IMR-90 (cell line): ENCODE data around the gene ENOX1. TPM values are rescaled to one million over a fixed set of nuclear protein-coding genes. Genes with fewer than 3 reads are reported as not detected.

ENCODE experiments used
- ATAC-seq: fragments of 200-7000 bp; cut with Tn5 transposase; 2 replicates; pipeline ENCODE4 v1.9.1; 2020; ENCODE audit warnings: low read depth, mild to moderate bottlenecking, moderate library complexity
- BruUV-seq: library from RNA; stranded (reverse); fragments of 400-500 nt; replicated peaks from 2 replicates; lab custom pipeline; 2021; lab: Mats Ljungman, UMichigan
- CTCF ChIA-PET: fragments of 300-600 bp; formaldehyde crosslinking; extraction: SDS; loops from one replicate; lab custom pipeline; 2021; ENCODE audit warnings: antibody characterized with exemption; lab: Yijun Ruan, JAX
- POLR2A ChIA-PET: fragments of 300-600 bp; sonication (Branson Sonifier 250); formaldehyde crosslinking; loops from one replicate; lab custom pipeline; 2022; ENCODE audit warnings: antibody characterized with exemption; ENCODE audit not compliant: unreplicated experiment; lab: Charles Lee
- DNase-seq: peaks from one replicate; pipeline ENCODE4 v3.0.0; 2013
- H2AFZ ChIP-seq: replicated peaks from 2 replicates; pipeline ENCODE3; 2013; ENCODE audit warnings: low read length, mild to moderate bottlenecking; ENCODE audit not compliant: poor library complexity
- H2AK5ac ChIP-seq: 2 replicates; pipeline ENCODE4 v1.6.1; 2013; ENCODE audit warnings: low read depth, low read length, inconsistent platforms
- H2AK9ac ChIP-seq: replicated peaks from 2 replicates; pipeline ENCODE3; 2013; ENCODE audit warnings: mild to moderate bottlenecking, low read depth, low read length, moderate library complexity; ENCODE audit not compliant: poor library complexity
- H2BK120ac ChIP-seq: 2 replicates; pipeline ENCODE4 v1.6.1; 2013; ENCODE audit warnings: low read depth, low read length, inconsistent platforms
- H2BK15ac ChIP-seq: 3 replicates; pipeline ENCODE4 v1.6.1; 2013; ENCODE audit warnings: low read depth, low read length, inconsistent platforms
- H2BK20ac ChIP-seq: 2 replicates; pipeline ENCODE4 v1.6.1; 2013; ENCODE audit warnings: low read depth, mild to moderate bottlenecking, inconsistent platforms, low read length, moderate library complexity
- H2BK5ac ChIP-seq: 2 replicates; pipeline ENCODE4 v1.6.1; 2013; ENCODE audit warnings: mild to moderate bottlenecking, low read depth, low read length, inconsistent platforms; ENCODE audit not compliant: poor library complexity, severe bottlenecking
- H3K14ac ChIP-seq: replicated peaks from 2 replicates; pipeline ENCODE4 v1.6.1; 2013; ENCODE audit warnings: low read depth, low read length, inconsistent platforms
- H3K18ac ChIP-seq: 2 replicates; pipeline ENCODE4 v1.6.1; 2013; ENCODE audit warnings: low read depth, low read length, control low read depth
- H3K23ac ChIP-seq: 2 replicates; pipeline ENCODE4 v1.6.1; 2013; ENCODE audit warnings: low read depth, low read length, inconsistent platforms
- H3K27ac ChIP-seq: 2 replicates; pipeline ENCODE4 v1.5.1; 2013; ENCODE audit warnings: mild to moderate bottlenecking, control low read depth, low read length; ENCODE audit not compliant: insufficient read depth
- H3K27me3 ChIP-seq: 2 replicates; pipeline ENCODE4 v1.6.1; 2013; ENCODE audit warnings: low read length; ENCODE audit not compliant: control insufficient read depth, insufficient read depth
- H3K36me3 ChIP-seq: 2 replicates; pipeline ENCODE4 v1.6.1; 2013; ENCODE audit warnings: low read length, mixed read lengths; ENCODE audit not compliant: control insufficient read depth, insufficient read depth
- H3K4ac ChIP-seq: 2 replicates; pipeline ENCODE4 v1.6.1; 2013; ENCODE audit warnings: low read depth, low read length, inconsistent platforms
- H3K4me1 ChIP-seq: 2 replicates; pipeline ENCODE4 v1.6.1; 2013; ENCODE audit warnings: low read length, mixed read lengths; ENCODE audit not compliant: control insufficient read depth, insufficient read depth
- H3K4me2 ChIP-seq: 2 replicates; pipeline ENCODE4 v1.6.1; 2013; ENCODE audit warnings: low read depth, mild to moderate bottlenecking, control low read depth, low read length, moderate library complexity
- H3K4me3 ChIP-seq: 2 replicates; pipeline ENCODE4 v1.5.1; 2013; ENCODE audit warnings: low read depth, mild to moderate bottlenecking, control low read depth, low read length, moderate library complexity; ENCODE audit not compliant: insufficient read depth
- H3K56ac ChIP-seq: 2 replicates; pipeline ENCODE4 v1.6.1; 2013; ENCODE audit warnings: low read length, inconsistent platforms; ENCODE audit not compliant: insufficient read depth; ENCODE audit errors: extremely low read depth
- H3K79me1 ChIP-seq, 2 experiments: 2 replicates each; pipeline ENCODE4 v1.6.1; 2013; ENCODE audit warnings: low read length in 2 of 2, inconsistent platforms in 1 of 2, low read depth in 1 of 2
- H3K9ac ChIP-seq: 2 replicates; pipeline ENCODE4 v1.6.1; 2013; ENCODE audit warnings: low read depth, low read length, control low read depth
- H3K9me1 ChIP-seq: 2 replicates; pipeline ENCODE4 v1.6.1; 2013; ENCODE audit warnings: low read length, inconsistent platforms; ENCODE audit not compliant: insufficient read depth
- H3K9me3 ChIP-seq: 2 replicates; pipeline ENCODE4 v1.6.1; 2013; ENCODE audit warnings: low read length; ENCODE audit not compliant: control insufficient read depth, insufficient read depth
- H4K20me1 ChIP-seq: 2 replicates; pipeline ENCODE4 v1.6.1; 2013; ENCODE audit warnings: low read length, inconsistent platforms; ENCODE audit not compliant: insufficient read depth
- H4K5ac ChIP-seq: 2 replicates; pipeline ENCODE4 v1.6.1; 2013; ENCODE audit warnings: mild to moderate bottlenecking, low read depth, low read length, control low read depth
- H4K8ac ChIP-seq, 2 experiments: 2 replicates each; pipeline ENCODE4 v1.6.1; 2013; ENCODE audit warnings: low read depth in 2 of 2, low read length in 2 of 2, control low read depth in 1 of 2, inconsistent platforms in 1 of 2
- H4K91ac ChIP-seq: 2 replicates; pipeline ENCODE4 v1.6.1; 2013; ENCODE audit warnings: low read depth, low read length, inconsistent platforms; ENCODE audit not compliant: insufficient read depth
- CEBPB ChIP-seq: IDR thresholded peaks from 2 replicates; pipeline ENCODE4 v1.6.1; 2012; ENCODE audit warnings: low read depth, low read length, improper control_type of control experiment
- CTCF ChIP-seq: conservative IDR thresholded peaks from 2 replicates; pipeline ENCODE4 v1.5.1; 2012; ENCODE audit warnings: mild to moderate bottlenecking, low read depth, low read length, improper control_type of control experiment
- FOS ChIP-seq: fragments of 150-350 bp; IDR thresholded peaks from 2 replicates; pipeline ENCODE4 v1.6.1; 2016; ENCODE audit warnings: low read depth, low read length
- MAFK ChIP-seq: IDR thresholded peaks from 2 replicates; pipeline ENCODE4 v1.6.1; 2012; ENCODE audit warnings: low read depth, low read length, improper control_type of control experiment
- MXI1 ChIP-seq: IDR thresholded peaks from 2 replicates; pipeline ENCODE4 v1.6.1; 2012; ENCODE audit warnings: low read depth, mild to moderate bottlenecking, low read length, moderate library complexity, borderline replicate concordance
- NFE2L2 ChIP-seq: fragments of 150-350 bp; IDR thresholded peaks from 2 replicates; pipeline ENCODE4 v1.6.1; 2016; ENCODE audit warnings: low read depth, mild to moderate bottlenecking, low read length
- POLR2A ChIP-seq: IDR thresholded peaks from 2 replicates; pipeline ENCODE4 v1.6.1; 2012; ENCODE audit warnings: mild to moderate bottlenecking, low read depth, low read length
- RAD21 ChIP-seq: IDR thresholded peaks from 2 replicates; pipeline ENCODE4 v1.6.1; 2012; ENCODE audit warnings: low read length, improper control_type of control experiment
- RCOR1 ChIP-seq: IDR thresholded peaks from 2 replicates; pipeline ENCODE4 v1.6.1; 2012; ENCODE audit warnings: mild to moderate bottlenecking, low read length, improper control_type of control experiment; ENCODE audit not compliant: insufficient replicate concordance
- SMC3 ChIP-seq: fragments of 150-350 bp; IDR thresholded peaks from 2 replicates; pipeline ENCODE4 v1.6.1; 2016; ENCODE audit warnings: low read depth, mild to moderate bottlenecking, antibody characterized with exemption, low read length, moderate library complexity
- WGBS, 2 experiments: methylation state at CpG; one replicate each; pipeline versions ENCODE4 v1.1.5 to v1.1.7; 2013; ENCODE audit warnings: missing lambda C conversion rate in 2 of 2; ENCODE audit not compliant: insufficient read length in 1 of 2; ENCODE audit errors: extremely low coverage in 2 of 2; 5-methylcytosine and 5-hydroxymethylcytosine counted together
- dilution Hi-C: fragments of 300-500 bp; cut with HindIII; formaldehyde crosslinking; loops from one replicate; pipeline ENCODE4 v1.14.3; 2018; ENCODE audit warnings: low sequenced_read_pairs; ENCODE audit not compliant: unreplicated experiment
- in situ Hi-C: fragments of 300-500 bp; cut with MboI; formaldehyde crosslinking; loops from 3 replicates; pipeline ENCODE4 v1.14.3; 2019; ENCODE audit warnings: low sequenced_read_pairs, inconsistent platforms, mixed read lengths
- intact Hi-C: fragments of 100-400 bp; cut with micrococcal nuclease; formaldehyde crosslinking; loops from 2 replicates; pipeline ENCODE4 v1.10.0; 2022
- polyA plus RNA-seq, 3 experiments: library from polyadenylated mRNA; depleted of rRNA; stranded (reverse); fragments of >200 nt; gene quantifications; 2 replicates each; pipeline ENCODE4 v1.2.3, GENCODE V29; 2012; ENCODE audit warnings: low replicate concordance in 1 of 3
- total RNA-seq: library from RNA; depleted of rRNA; stranded (reverse); fragments of >200 nt; gene quantifications from 2 replicates; pipeline ENCODE4 v1.2.3, GENCODE V29; 2012
- TF ChIP-seq, protein P1 (sequence below): fragments of 150-350 bp; IDR thresholded peaks from 2 replicates; pipeline ENCODE4 v1.6.1; 2016; ENCODE audit warnings: low read depth, mild to moderate bottlenecking, low read length, moderate library complexity, borderline replicate concordance

ENOX1 gene
- total and polyA plus RNA-seq, 2 of the 4 experiments (the other 2 are of a cell fraction), result 0.99 to 1.3 TPM

DNA sequence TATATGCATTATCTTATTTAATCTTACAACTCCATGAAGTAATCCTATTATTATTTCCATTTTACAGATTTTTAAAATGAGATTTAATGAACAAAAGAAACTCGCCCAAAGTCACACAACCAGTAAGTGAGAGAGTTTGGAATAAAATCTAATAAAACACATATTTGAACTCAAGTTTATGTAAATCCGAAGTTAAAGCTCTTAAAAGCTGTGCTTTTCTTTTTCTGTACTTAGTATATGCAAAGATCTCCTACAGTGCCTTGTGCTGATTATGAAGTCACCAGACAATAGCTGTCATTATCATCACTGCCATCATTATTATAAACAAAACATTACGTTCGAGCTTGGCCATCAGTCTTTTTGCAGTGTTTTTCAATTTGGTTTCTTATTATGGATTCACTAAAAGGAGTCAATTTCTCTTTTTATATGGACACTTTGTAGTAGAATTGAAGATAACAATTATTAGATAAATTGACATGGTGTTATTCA is 29.7 kb upstream of the ENOX1 start:
- CTCF ChIA-PET, result interaction anchor here (1.1 kb wide), 1 partner anchor 12 kb away, joined by 3 read pairs; no protein-coding TSS in a partner anchor
- Histone ChIP-seq H3K9me3 (no peaks in the 10 kb centered on the region), H2AK5ac (no peak overlapping the region)

More for the DNA sequence above, 29.7 kb upstream of the ENOX1 start:
- H3K4me1 ChIP-seq, result peaks cover 13% of the 10 kb centered on the region
- no peaks in the 10 kb centered on the region for H4K20me1 ChIP-seq
- H3K18ac ChIP-seq, result peak overlapping the region; percentile 33; the same call in 1 of the 2 replicates
- H2AFZ ChIP-seq, result no peak overlapping the region
- no peak overlapping the region for H3K4me2 ChIP-seq
- no peaks in the 10 kb centered on the region for H3K79me1 ChIP-seq
- peak overlapping the region; percentile 50 for H2BK20ac ChIP-seq
- POLR2A ChIA-PET, result interaction anchor here (0.5 to 0.6 kb wide), 2 partner anchors 29 to 792 kb away, joined by 6 read pairs; no protein-coding TSS in a partner anchor
- H2AK9ac ChIP-seq, result no peak overlapping the region
- dilution Hi-C loops (no loop called here), in situ Hi-C loops (no loop called here), intact Hi-C loops (no loop called here)
- BruUV-seq, result no TSS peak
- no peaks in the 10 kb centered on the region for H3K36me3 ChIP-seq
- H3K14ac ChIP-seq, result no peak overlapping the region
- no peak overlapping the region for H3K27ac ChIP-seq
- H3K9me1 ChIP-seq, result peaks cover 3% of the 10 kb centered on the region
- no peak overlapping the region; a peak in 1 of 4 replicates for H4K8ac ChIP-seq
- H2BK15ac ChIP-seq, result no peak overlapping the region
- no peak overlapping the region for H3K56ac ChIP-seq
- H4K5ac ChIP-seq, result no peak overlapping the region
- TF ChIP-seq SMC3 (no peak), RCOR1 (no peak), NFE2L2 (no peak), FOS (no peak), CEBPB (no peak), MXI1 (no peak), CTCF (no peak), MAFK (no peak), RAD21 (no peak), POLR2A (no peak)
- TF ChIP-seq, protein P1, sequence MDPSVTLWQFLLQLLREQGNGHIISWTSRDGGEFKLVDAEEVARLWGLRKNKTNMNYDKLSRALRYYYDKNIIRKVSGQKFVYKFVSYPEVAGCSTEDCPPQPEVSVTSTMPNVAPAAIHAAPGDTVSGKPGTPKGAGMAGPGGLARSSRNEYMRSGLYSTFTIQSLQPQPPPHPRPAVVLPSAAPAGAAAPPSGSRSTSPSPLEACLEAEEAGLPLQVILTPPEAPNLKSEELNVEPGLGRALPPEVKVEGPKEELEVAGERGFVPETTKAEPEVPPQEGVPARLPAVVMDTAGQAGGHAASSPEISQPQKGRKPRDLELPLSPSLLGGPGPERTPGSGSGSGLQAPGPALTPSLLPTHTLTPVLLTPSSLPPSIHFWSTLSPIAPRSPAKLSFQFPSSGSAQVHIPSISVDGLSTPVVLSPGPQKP, result no peak
- no peak overlapping the region for H3K9ac ChIP-seq
- peak overlapping the region; percentile 56; the same call in 1 of the 2 replicates for H2BK120ac ChIP-seq
- peak overlapping the region; percentile 60; the same call in 1 of the 2 replicates for H3K4ac ChIP-seq
- no peak overlapping the region for H3K4me3 ChIP-seq
- peak overlapping the region; percentile 86 for H2BK5ac ChIP-seq
- no peak overlapping the region for H3K23ac ChIP-seq
- no peak overlapping the region for H4K91ac ChIP-seq
- ATAC-seq (no peak), DNase-seq (no peak)
- WGBS, 2 experiments, result no CpG with 5 or more reads among the region's 4 CpGs
- no peaks in the 10 kb centered on the region for H3K27me3 ChIP-seq
